Measurements from ENCODE around the gene BTG4.

GRCh38 chr11:111476366-111476765 is 35.8 kb downstream of the BTG4 start:
- TF ChIP-seq REST (IDR thresholded peaks at IDR 0.05; ENCODE audit: insufficient read depth in 1 of 2, low read depth in 2 of 2, low read length in 2 of 2): no peak
- no peak for TF ChIP-seq POLR2AphosphoS5 (IDR thresholded peaks at IDR 0.05; ENCODE audit: low read depth, low read length)
- TF ChIP-seq TAF1 (IDR thresholded peaks at IDR 0.05; ENCODE audit: borderline replicate concordance, insufficient read depth, low read length): no peak
- TF ChIP-seq FOXP2 (optimal IDR thresholded peaks at IDR 0.05; ENCODE audit: borderline replicate concordance, extremely low read depth, extremely low read length, insufficient read depth): no peak

Data from PFSK-1 (cell line).